SH-SY5Y (cell line): ENCODE data around the gene RHBDF1.

Source experiments
- GATA2 ChIP-seq: IDR thresholded peaks from 2 replicates; pipeline ENCODE4 v1.6.1; 2011; ENCODE audit warnings: mild to moderate bottlenecking, low read depth, low read length
- GATA3 ChIP-seq: IDR thresholded peaks from 2 replicates; pipeline ENCODE4 v1.6.1; 2011; ENCODE audit warnings: low read depth, mild to moderate bottlenecking, low read length, moderate library complexity

DNA sequence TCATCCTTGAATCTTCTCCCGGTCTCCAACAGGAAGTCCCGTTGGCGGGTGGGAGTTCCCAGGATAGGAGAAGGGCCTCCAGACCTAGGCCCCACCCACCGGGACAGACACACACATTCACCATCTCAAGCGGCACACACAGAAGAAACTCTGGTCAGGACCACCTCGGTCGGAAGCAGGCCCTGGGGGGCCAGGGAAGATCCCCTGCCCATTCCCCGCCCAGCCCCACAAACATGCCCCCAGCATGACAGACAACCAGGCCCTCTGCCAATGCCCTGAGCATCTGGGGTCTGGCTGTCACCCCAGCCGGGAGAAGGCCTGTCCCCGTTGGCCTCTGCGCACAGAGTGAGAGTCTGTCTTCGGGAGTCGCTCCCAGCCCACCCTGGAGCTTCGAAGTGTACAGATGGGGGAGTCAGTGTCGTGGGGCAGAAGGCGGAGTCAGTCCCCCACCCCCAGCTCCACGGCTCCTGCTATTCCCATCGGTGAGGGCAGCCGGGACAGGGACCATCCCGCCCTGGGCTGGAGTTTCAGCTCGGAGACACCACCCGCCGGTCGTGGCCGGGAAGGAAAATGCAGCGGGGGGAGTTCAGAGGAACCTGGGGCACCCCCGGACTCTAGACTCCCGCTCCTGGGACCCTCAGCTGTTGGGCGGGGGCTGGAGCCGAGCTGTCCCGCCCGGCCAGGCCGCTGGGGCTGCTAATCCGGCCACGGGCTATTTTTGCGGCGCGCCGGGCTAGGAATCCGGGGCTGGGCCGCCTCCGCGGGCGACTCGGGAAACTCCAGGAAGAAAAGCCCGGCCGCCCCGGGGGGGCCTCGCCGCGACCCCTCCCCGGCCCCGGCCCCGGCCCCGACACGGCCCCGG is 660 bp downstream of the RHBDF1 start:
- TF ChIP-seq GATA2 (no peak), GATA3 (no peak)
